ENCODE measurements around the gene DEFB113.
"Not testable (repeated sequence)": the region's sequence is repeated elsewhere in the genome, so short reads cannot be mapped to it uniquely, and the experiment has no call there.

Gene DEFB113, protein sequence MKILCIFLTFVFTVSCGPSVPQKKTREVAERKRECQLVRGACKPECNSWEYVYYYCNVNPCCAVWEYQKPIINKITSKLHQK

DNA sequence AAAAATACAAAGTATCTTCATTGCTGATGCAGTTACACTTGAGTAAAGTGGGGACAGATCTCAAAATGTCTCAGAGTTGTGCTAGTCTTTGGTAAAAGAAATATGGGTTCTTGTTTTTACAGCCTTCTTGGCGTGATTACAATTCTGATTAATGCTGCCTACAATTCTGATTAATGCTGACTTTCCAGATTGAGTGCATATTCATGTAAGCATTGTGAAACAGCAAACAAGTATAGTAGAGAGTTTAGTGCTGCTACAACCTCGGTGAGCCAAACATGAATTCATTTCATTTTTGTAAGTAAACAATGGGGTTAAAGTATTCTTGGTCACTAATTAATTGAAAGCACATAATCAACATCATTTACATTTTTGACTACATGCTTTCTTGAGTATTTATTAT, at the start of gene DEFB113:
Gene DEFB113, minus strand, starts transcription at position 21 of the 400 bp plus-strand sequence. Its CDS starts 0 bp downstream, at position 21.
- no peak for DNase-seq

DNA sequence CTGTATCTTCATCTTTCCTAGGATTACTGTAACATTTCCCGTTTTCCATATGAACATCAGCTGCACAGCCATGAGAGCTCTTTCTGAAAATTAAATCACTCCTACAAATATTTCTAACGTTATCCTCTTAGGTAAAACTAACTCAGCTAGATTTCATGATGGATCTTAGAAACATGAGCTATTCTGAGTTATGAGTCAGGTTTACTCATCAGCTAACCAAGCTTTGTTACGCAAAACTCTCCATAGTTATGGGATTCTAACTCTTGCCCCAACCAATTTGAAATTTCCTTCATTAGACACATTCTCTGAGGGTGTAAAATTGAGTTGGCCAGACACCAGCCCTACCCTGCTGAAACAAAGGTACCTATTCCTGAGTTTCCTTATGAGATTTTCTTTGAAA, 38.4 kb upstream of the DEFB113 start:
- DNase-seq: no peak

DNA sequence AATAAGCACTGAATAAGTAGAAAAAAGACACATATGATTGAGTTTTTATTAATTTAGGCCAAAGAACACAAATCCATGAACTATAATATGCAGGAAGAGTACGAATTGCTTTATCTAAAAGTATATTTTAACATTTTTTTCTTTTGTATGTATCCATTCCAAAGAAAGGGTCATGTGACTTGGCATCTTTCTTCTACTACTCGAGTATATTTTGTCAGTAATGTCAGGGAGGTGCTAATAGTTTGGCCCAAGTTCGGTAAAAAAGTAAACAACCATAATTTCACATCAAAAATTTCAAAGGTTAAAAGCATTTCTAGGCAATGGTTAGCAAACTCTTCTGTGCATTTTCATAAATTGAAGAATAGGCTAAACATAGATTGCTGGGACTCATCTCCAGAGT, 33.7 kb upstream of the DEFB113 start:
- DNase-seq: no peak

DNA sequence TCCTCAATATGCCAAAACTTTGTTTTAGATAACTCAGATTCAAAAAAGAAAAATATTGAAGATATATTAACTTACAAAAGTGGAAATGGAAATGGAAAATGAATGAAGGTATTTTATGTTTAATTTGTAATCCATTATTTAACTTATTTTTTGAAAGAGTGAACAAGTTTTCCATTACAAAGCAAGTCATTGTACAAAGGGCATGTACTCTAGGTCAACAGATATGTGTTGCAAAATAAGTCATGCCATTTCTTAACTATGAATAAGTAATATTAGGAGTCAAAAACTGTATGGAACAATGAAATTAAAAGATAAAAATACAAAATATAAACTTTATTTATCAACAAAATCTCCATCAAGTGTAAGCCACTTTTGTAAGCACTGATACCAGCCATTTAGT, 25.9 kb upstream of the DEFB113 start:
- DNase-seq: no peak

DNA sequence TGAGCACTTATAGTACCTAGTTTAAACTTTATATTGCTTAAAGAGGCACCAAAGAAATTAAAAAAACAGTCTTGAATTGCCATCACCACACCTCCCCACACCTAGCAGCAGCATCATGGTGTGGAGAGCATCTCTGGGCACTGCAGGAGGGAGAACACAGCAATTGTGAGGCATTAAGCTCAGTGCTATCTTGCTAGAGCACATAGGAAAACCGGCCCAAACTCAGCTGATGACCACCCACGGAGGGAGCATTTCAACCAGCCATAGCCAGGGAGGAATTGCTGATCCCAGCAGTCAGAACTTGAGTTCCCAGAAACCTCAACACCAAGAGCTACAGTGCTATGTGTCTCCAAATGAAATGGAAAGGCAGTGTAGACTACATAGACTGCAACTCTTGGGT, 19.5 kb upstream of the DEFB113 start:
- DNase-seq: no peak

DNA sequence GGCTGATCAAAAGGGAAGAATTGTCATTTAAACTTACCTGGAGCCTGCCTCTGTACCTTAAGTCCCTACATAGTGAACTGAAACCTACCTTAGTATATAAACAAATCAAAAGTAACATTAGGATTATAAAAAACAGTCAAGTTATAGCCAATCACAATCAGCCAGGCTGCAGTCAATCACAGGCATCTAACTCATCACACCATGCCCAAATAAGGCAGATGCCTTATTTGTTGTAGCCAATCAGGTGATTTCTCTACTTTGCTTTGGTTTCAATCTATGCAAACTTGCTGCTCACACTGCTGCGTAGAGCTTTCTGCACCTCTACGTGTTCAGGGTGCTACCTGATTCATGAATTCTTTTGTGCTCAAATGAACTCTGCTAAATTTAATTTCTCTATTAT, 18.3 kb upstream of the DEFB113 start:
- no peak for DNase-seq

DNA sequence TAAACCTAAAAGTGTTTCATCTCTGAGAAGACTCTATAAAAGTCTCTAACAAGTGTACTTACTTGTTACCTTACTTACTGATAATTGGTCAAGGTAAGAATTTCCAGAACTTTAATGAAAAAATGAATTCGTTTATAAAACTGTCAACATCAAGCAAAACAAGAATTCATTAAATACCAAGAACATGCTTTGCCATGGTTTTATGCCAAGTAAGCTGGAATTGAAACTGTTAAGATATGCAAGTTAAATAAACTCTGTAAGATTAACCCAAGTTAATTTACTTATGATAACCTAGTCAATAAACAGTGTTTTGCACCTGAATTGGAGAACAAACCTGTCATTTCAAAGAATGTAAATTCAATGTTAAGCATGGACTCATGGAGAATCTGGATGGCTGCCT, 17.1 kb upstream of the DEFB113 start:
- DNase-seq: no peak

DNA sequence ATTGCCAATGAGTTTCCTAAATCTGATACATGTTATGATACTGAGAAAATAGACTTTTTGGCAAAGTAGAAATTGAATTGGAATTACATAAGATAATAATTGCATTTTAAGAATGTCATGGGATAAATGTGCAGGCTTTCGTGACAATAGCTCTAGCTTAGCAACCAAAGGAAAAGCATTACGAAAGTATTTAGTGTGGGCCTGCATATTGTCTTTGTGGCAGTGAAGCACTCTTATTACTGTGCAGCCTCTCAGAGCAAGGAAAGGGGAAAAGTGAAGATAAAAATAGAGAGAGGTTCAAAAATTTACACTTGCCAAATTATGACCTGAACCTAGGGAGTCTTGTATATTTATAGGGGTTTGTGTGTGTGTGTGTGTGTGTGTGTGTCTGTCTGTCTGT, 12.6 kb upstream of the DEFB113 start:
- no peak for DNase-seq

DNA sequence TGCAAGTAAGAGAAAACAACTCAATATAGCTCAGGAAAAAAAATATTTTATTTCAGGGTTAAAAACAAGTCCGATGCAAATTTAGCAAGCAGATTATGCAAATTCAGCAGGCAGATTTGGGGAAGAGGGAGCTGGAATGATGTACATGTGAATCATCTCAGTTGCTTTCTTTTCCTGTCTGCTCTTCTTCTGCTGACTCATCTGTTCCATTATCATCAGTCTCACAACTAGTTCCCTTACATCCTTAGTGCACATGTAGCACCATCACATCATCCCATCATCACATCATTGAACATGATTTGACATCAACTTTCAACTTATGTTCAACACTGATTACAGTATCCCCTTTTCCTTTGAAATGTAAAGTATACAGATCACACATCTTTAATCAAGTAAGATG, 11.5 kb upstream of the DEFB113 start:
- DNase-seq: no peak

DNA sequence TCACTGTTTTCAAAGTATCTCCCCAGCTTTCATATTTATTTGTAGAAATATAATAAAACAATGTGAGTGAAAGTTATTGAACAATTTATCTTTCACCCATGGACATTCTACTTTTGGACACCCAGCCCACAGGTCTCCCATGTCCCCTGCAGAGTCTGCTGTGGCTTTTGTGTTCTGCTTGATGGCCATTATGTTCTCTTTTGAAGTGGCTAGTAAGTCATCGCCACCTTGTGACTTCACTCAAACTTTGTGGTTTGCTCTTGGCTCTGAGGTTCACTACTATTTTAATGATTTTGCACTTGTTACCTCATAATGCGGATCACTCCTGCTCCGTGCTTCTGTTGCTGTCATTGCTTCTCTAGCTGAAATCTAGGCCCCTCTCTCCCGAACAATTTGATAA, 10.2 kb upstream of the DEFB113 start:
- DNase-seq: no peak

DNA sequence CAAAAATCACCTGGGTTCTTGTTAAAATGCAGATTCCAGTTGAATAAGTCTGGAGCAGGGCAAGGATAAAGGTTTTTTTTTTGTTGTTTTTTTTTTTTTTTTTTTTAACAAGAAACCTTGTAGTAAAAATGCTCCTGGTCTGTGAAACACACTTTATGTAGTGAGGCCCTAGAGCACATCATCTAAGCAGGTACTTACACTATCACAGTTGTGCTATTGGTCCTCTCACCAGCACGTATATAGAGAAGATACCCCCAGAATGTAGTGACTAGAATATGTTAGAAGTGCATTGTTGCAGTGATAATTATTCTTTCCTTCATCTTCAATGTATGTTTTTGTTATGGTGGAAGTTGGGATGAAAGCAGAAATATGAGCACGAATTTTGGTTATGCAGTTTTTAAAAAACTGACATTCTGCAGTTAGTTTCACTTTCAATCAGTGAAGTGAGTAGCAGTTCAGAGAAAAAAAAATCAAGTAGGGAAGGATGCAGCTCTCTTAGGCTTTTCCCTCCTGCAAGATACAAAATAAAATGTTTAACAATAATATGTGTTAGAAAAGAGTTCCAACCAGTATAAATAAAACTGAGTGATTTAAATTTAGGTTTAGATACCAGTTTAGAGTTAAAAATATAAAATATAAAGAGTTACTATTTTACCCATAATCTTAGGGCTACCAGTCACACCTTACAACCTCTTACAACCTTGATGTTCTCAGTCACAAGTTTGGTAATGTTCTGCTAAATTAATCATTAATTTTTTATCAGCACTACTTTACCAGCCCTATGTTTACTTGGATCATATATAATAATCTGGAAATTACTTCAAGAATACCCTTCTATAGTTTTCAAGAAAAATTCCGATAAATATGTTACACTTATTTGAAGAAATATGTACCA, 9.2 kb upstream of the DEFB113 start:
- no peak for DNase-seq

DNA sequence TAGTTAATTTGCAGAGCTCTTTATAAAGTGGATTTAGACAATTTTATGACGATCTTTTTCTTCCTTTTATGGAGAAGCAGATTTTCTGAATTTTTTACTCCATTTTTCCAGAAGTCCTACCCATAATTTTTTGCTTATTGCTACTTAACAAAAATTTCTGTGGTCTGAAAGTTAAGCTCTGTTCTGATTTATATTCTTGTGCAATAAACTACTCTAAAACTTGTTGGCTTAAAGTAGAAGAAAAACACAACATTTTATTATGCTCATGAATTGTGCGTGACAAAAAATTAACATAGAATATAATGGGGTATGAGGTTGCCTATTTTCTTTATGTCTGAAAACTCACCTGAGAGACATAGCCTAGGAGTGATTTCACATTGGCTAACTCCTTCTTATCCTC, 2.6 kb downstream of the DEFB113 start:
- no peak for DNase-seq

DNA sequence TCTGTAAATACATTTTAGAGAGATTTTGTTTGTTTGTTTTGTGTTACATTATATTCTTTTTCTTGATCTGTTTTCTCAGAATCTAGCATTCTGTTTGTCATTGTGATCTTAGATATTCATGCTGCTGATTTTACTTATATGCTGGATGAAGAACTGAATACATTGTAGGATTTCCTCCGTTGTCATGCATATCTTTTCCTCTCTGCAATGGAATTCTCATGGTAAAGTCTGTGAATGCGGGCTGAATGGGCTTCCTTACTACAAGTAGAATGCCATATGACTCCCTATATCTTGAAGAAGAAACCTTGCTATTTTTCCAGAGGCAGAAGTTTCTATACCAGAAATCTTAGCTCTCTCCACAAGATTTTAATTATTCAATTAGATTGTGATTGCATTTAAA, 3.1 kb downstream of the DEFB113 start:
- DNase-seq: no peak

DNA sequence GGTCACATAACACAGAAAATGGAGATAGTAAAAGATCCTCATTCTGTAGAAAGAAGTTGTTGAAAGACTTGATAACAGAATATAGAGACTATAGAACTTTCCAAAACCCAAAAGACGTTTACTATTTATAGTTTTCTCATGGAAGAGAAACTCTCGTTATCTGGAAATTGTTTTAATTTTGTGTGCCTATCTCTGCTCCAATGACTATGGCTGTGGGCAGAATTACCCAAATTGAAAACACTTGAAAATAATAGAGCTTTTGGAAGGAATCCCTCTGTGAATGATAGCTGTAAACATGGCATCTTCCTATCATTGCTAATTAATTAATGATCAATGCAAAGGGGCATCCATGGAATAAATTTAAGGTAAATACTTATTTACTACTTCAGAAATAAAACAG, 5.4 kb downstream of the DEFB113 start, which contains the start of gene DEFB114:
Gene DEFB114, minus strand, starts transcription at position 101 of the 400 bp plus-strand sequence. Its CDS starts 59 bp downstream, at position 42.
- no peak for DNase-seq

DNA sequence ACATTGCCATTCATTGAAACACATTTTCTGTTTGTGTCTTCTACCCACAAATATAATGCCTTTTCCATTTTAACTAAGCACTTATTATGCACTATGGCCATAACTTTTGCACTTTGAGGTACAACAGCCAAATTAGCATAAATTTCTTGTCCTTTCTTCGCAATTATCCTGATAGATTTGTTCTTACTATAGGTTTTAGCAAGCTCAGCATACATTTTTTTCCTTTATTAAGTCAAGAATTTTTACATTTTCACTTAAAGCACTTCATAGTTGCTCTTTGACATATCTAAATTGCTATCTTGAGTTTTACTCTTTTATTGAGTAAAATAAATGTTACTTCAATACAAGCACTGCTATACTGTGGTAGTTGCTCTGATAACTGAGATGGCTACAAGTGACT, 11.2 kb downstream of the DEFB113 start:
- DNase-seq: no peak

DNA sequence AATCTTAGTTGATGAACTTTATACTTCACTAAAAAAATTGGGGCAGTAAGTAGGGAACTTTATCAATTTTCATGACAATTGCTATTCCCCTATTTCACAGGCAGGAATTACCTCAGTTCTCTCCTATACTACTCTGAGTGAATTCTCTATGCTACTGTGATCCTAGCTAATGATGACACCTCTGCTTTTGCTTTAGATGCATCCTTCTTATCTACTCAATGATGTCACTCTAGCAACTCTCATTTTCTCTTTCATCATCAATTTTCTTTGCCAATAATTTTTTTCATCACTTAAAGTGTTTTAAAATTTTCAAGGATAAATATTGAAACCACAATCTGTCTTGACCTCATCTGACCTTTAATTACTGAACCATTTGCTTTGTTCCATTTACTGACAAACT, 13.6 kb downstream of the DEFB113 start:
- no peak for DNase-seq

DNA sequence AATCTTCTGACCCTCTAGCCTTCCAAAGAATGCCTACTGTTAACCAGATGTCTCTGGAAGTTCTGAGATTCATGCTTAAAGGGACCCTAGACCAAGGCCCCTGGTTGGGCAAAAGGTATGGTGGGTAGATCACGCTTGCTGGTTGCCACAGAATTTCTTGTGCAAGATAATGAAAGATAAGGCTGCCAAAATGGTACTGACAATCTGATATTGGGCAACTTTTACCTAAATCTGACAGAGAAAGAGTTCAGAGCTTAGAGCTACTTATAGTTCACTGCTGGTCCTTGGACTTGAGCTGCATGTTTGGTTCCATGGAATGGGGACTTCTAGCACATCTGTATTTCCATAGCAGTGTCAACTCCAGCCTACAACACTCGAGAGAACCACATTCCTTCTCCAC, 17.5 kb downstream of the DEFB113 start:
- DNase-seq: no peak

DNA sequence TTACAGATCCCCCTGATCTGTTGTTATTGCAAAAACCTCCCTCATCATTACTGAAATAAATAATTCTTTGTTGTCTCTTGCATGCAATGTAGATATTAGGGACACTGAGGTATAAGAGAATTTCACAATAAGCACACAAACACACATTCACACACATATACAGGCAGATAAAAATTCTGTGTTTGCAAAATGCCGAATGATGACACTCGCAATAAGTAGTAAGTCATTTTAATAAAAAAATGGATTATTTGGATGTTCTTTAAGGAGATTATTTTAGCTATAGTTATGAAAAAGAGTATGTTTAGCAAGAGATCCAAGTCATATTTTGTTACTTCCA, 19.0 kb downstream of the DEFB113 start:
- DNase-seq: no peak

DNA sequence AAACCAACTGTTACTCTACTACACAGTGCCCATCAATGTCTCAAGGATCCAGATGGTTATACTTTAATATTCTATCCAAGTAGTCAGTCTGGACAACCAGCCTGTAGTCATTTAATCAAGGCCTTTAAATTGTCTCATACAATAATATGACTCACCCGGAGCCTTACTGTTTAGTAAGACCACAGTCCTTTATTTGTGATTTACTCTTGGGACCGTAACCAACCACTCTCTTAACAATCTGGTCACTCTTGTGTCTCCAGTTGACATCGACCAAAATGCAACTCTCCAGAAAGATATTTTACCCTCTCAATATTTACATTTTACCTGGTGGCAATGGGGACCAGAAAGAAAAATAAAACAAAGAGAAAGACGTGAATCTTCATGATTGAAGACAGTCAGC, 20.4 kb downstream of the DEFB113 start:
- no peak for DNase-seq

DNA sequence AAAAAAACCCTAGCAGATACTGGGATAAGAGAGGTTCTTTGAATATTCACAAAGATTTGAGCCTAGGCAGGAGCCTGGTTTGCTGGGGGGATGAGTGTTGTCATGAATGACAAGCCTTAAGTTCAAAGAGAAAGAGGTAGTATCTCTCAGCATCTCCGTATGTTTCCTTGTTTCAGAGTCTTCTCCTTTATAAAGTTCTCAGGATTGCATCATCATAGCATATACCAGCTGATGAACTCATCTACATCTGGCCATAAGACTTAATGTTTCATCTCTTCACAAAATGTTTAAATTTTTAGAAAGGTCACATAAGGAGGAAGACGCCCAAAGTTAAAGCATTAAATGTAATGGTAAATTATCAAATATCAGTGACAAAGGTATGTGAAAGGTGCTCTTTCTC, 22.6 kb downstream of the DEFB113 start:
- DNase-seq: no peak

DNA sequence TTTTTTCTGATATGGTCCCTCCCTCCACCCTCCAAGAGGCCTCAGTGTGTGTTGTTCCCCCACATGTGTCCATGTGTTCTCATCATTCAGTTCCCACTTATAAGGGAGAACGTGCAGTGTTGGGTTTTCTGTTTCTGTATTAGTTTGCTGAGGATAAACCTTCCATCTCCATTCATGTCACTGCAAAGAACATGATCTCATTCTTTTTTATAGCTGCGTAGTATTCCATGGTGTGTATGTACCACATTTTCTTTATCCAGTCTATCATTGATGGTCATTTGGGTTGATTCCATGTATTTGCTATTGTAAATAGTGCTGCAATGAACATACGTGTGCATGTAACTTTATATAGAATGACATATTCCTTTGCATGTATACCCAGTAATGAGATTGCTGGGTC, 25.4 kb downstream of the DEFB113 start:
- DNase-seq: not testable (repeated sequence)

DNA sequence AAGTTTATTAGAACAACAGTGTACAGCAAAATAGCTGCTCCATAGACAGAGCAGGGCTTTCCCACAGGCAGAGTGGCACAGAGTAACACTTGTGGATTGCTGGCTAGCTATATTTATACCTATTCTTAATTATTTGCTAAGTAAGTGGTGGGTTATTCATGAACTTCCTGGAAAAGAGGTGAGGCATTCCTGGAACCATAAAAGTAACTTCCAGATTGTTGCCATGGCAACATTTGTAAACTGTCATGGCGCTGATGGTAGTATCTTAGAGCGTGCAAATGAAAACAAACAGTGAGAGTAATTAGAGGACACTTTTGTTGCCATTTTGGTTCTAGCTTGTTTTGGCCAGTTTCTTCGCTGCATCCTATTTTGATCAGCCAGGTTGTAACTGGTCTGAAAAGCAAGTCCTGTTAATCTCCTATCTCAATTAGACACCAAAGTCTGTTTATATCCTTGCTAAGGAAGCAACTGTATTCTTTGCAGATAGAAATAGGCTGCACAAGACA, 29.4 kb downstream of the DEFB113 start:
- DNase-seq: no peak

DNA sequence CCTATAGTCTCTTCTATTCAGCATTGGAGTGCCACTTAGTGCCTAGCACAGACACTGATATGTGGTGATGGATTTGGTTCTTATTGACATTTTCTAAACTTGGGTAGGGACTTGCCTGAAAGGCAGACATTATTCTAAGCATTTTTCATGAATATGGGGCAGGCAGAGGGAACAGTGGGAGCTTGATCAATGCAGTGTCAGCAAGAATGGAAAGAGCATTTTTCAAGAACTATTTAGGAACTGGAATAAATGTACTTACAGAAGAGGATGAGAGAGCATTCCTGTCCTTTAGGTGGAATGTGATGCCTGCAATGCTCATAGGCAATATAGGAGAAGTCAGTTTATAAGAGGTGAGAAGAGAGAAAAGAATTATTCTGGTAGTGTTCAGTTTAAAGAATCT, 31.6 kb downstream of the DEFB113 start:
- DNase-seq: no peak

DNA sequence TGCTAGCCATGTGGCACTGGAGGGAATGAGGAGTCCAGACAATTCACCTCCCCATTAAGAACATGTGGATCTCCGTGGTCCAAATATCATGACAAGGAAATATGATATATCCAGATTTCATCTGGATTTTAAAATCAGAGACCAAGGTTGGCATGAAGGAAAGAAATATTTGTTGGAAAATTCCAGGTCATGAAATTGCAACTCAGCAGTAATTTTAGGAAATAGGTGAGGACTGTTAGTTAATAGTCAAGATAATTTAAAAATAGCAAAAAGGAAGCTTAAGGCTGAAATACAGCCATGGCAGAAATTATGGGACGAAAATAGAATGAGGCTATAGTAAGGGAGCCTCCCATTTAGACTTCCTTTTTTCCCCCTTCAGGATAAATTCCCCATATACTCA, 32.4 kb downstream of the DEFB113 start:
- no peak for DNase-seq

DNA sequence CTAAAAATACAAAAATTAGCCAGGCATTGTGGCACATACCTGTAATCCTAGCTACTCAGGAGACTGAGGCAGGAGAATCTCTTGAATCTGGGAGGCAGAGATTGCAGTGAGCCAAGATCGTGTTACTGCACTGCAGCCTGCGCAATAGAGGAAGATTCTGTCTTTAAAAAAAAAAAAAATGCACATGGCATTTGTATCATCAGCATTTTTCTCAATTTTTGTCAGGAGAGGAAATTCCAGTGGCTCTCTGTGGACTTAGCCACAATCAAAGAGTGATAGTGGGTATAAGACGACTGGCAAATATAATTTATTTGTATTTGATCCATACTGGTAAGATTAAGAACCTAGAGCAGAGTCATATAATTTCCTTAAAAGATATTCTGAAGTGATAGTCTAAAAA, 34.0 kb downstream of the DEFB113 start:
- no peak for DNase-seq

Data from CD4-positive, alpha-beta T cell treated with Interleukin-4 for 4 hours (primary cell).